Uterus (tissue), 4 donors: ENCODE data around the gene TXNRD3. TPM values are rescaled to one million over a fixed set of nuclear protein-coding genes. Genes with fewer than 3 reads are reported as not detected.

Experiments
- DNase-seq, 2 donors: peaks; one replicate each; pipeline ENCODE4 v3.0.0-alpha.2; 2019 to 2020
- H3K27ac ChIP-seq, 2 donors: fragments of 200-600 bp; sonication (generic); 1 replicate in 1 of 2; 2 replicates in 1 of 2; pipeline ENCODE4 v1.5.1; 2016 to 2018
- H3K27me3 ChIP-seq, 2 donors: fragments of 200-600 bp; sonication (generic); one replicate each; pipeline ENCODE4 v1.5.1; 2018 to 2019; ENCODE audit warnings: control low read depth in 1 of 2
- H3K36me3 ChIP-seq, 2 donors: fragments of 200-600 bp; sonication (generic); one replicate each; pipeline ENCODE4 v1.5.1; 2019; ENCODE audit warnings: control low read depth in 1 of 2
- H3K4me1 ChIP-seq, 2 donors: fragments of 200-600 bp; sonication (generic); one replicate each; pipeline ENCODE4 v1.5.1; 2018 to 2019; ENCODE audit warnings: control low read depth in 1 of 2
- H3K4me3 ChIP-seq, 2 donors: fragments of 200-600 bp; sonication (generic); 1 replicate in 1 of 2; 2 replicates in 1 of 2; pipeline ENCODE4 v1.5.1; 2018 to 2019; ENCODE audit warnings: mild to moderate bottlenecking in 1 of 2
- H3K9me3 ChIP-seq, 2 donors: fragments of 200-600 bp; sonication (generic); one replicate each; pipeline ENCODE4 v1.5.1; 2019; ENCODE audit warnings: control low read depth in 1 of 2
- CTCF ChIP-seq, 4 experiments: fragments of 200-600 bp in 2 of 4; fragments of 450-650 bp in 2 of 4; sonication (generic) in 2 of 4; IDR thresholded peaks; one replicate each; pipeline ENCODE4 v1.5.1; 2016 to 2019; ENCODE audit warnings: antibody characterized with exemption in 4 of 4, mild to moderate bottlenecking in 2 of 4, moderate library complexity in 1 of 4
- POLR2A ChIP-seq, 2 donors: fragments of 450-650 bp; IDR thresholded peaks; one replicate each; pipeline ENCODE4 v1.6.1; 2016; ENCODE audit warnings: antibody characterized with exemption in 2 of 2, mild to moderate bottlenecking in 1 of 2, moderate library complexity in 1 of 2
- intact Hi-C: fragments of 100-400 bp; cut with DNase I; formaldehyde crosslinking; loops from one replicate; pipeline ENCODE4 v1.15.1; 2023; ENCODE audit warnings: low total_unique reads
- total RNA-seq, 4 donors: library from RNA; depleted of rRNA in 3 of 4; stranded (reverse); fragments of >200 nt in 3 of 4; gene quantifications; one replicate each; pipeline versions ENCODE4 v1.1.0 to v1.2.4, GENCODE V29; 2014 to 2023
- donor health status: DM: yes; HTN: yes; CAD: no.

Gene TXNRD3
- total RNA-seq, 4 donors from 2014 or later = 13.8 to 31.2 (median 17.8) TPM

DNA sequence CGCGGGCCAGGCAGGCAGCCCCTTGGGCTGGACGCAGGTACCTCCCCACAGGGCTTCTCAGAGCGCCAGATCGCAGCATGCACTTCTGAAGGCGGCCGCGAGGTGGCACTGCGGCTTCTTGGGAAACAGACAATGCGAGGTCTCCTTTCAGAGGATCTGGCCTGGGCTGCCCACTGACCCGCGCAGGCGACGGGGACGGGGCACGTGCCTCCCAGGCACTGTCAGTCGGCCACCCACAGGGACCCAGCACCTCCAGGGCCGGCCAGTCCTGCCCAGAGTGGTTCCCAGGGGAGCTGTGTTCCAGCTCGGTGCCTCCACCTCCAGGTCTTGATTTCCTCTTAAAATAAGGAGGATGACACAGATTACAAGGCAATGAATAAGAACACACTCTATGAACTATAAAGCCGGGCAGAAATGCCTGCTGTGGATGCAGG, 24.4 kb upstream of the TXNRD3 start:
- no peaks in the 10 kb centered on the region for H3K9me3 ChIP-seq
- H3K4me1 ChIP-seq = no peaks in the 10 kb centered on the region
- no peak overlapping the region for H3K27ac ChIP-seq
- intact Hi-C loops = no loop called here
- peak; percentile 73 to 83 for DNase-seq
- no peaks in the 10 kb centered on the region for H3K36me3 ChIP-seq
- TF ChIP-seq CTCF (IDR thresholded peaks at IDR 0.05) = peak; percentile 86 to 95 (median 91)
- no peak for TF ChIP-seq POLR2A (IDR thresholded peaks at IDR 0.05)
- no peak overlapping the region for H3K4me3 ChIP-seq
- H3K27me3 ChIP-seq = no peaks in the 10 kb centered on the region

DNA sequence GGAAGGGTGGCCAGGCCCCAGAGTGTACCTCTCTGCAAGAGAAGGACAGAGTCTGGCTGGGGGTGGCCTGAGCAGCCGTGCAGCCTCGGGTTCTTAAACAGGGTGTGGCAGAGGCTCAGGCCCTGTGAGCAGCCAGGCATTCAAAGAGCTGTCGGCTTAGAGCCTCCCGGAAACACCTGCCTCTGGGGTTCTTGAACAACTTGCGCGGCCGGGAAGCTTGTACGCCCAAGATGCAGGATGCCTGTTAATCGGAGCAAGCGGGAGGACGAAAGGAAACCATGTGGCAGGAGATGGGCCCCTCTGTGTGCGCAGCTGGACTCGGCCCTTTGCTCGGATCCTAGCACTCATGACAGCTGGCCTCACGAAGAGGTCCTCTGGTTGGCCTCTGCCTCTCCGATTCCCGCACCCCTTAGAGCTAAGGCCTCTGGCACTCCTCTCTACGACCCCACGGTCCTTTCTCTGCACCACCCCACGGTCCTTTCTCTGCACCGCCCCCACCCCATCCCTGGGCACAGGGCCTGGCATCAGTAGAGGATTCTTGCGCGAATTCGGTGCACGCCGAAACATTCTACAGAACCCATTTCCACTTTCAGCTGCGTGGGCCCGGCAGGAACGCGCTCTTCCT, 23.9 kb upstream of the TXNRD3 start:
- TF ChIP-seq CTCF (IDR thresholded peaks at IDR 0.05) (no peak), POLR2A (IDR thresholded peaks at IDR 0.05) (no peak)
- no peak for DNase-seq
- Histone ChIP-seq H3K4me1 (no peaks in the 10 kb centered on the region), H3K36me3 (no peaks in the 10 kb centered on the region), H3K9me3 (no peaks in the 10 kb centered on the region), H3K4me3 (no peak overlapping the region), H3K27me3 (no peaks in the 10 kb centered on the region), H3K27ac (no peak overlapping the region)
- intact Hi-C loops = no loop called here

DNA sequence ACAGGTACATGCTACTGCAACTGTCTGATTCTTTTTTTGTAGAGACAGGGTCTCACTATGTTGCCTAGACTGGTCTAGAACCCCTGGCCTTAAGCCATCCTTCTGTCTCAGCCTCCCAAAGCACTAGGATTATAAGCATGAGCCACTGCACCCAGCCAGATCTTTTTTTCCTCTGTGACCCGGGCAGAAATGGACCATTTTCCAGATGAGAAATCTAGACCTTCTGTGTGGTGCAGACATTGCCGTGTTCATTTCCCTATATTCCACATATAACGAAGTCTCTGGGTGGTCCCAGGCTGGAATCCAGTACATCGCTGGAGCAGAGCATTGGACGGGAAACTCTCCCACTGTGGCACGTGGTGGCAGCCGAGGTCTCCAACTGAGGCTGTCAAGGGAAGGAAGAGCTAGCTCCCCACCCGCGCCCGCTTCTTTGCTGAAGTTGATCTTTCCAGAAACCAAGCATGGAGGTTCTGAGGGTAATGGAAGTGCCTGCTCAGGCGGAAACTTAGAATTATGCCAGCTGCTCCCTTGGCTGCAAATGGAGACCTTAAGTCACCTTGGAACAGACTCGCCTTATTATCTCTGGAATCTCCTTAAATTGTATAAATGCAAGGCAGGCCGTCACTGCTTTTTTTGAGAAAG, 23.1 kb upstream of the TXNRD3 start:
- Histone ChIP-seq H3K27ac (no peak overlapping the region), H3K4me3 (no peak overlapping the region), H3K9me3 (no peaks in the 10 kb centered on the region), H3K4me1 (no peaks in the 10 kb centered on the region), H3K36me3 (no peaks in the 10 kb centered on the region), H3K27me3 (no peaks in the 10 kb centered on the region)
- no peak for DNase-seq
- intact Hi-C loops = no loop called here
- no peak for TF ChIP-seq CTCF (IDR thresholded peaks at IDR 0.05)
- TF ChIP-seq POLR2A (IDR thresholded peaks at IDR 0.05) = no peak

DNA sequence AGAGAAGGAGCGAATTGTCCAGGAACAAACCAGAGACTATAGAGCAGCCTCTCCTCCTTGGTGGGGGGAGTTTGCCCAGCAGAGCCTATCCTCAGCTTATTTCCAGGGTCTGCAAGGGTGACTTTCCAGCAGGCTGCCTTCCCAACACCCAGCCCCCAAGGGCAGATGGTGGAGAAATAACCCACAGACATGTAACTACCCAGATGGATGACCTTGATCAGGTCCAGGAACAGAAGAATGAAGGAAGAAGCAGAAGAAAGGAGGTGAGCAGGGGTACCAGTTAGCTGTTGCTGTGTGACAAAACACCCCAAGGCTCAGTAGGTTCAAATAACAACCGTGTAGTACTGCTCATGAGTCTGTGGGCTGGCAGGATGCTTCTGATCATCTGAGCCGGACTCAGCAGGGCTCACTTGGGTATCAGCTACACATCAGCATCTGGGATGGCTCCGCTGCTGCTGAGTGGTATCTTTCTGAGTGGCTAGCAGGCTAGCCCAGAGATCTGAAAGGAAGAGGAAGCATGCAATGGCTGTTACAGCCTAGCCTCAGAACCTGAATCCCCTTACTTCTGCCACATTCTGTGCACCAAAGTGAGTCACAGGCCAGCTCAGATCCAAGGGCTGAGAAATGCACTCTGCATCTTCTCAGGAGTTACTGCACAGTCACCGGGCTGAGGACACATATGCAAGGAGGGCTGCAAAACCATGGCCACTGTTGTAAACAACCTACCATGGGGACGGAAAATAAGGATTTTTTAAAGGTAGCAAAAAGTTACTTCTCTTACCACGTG, 22.2 kb upstream of the TXNRD3 start:
- Histone ChIP-seq H3K36me3 (no peaks in the 10 kb centered on the region), H3K4me3 (no peak overlapping the region), H3K4me1 (no peaks in the 10 kb centered on the region), H3K9me3 (no peaks in the 10 kb centered on the region), H3K27ac (no peak overlapping the region), H3K27me3 (no peaks in the 10 kb centered on the region)
- TF ChIP-seq CTCF (IDR thresholded peaks at IDR 0.05) (no peak), POLR2A (IDR thresholded peaks at IDR 0.05) (no peak)
- no peak for DNase-seq
- intact Hi-C loops = no loop called here

- DNase-seq = no peak
- Histone ChIP-seq H3K36me3 (no peaks in the 10 kb centered on the region), H3K27ac (no peak overlapping the region), H3K27me3 (no peaks in the 10 kb centered on the region), H3K9me3 (no peaks in the 10 kb centered on the region), H3K4me3 (no peak overlapping the region), H3K4me1 (no peaks in the 10 kb centered on the region)
- intact Hi-C loops = loop anchor here (2.0 kb wide), 1 partner anchor 46 kb away; no protein-coding TSS in a partner anchor
- no peak for TF ChIP-seq POLR2A (IDR thresholded peaks at IDR 0.05)
- TF ChIP-seq CTCF (IDR thresholded peaks at IDR 0.05) = no peak
Observed at GRCh38 chr3:126672741-126673140, 17.8 kb upstream of the TXNRD3 start.
